ENCODE results near the gene VAMP5. TPM values are rescaled to one million over a fixed set of nuclear protein-coding genes. Genes with fewer than 3 reads are reported as not detected.

VAMP5 gene
- total RNA-seq, 2 donors from 2014 or later, result 27.1 to 42.8 TPM

GRCh38 chr2:85550486-85550885 is 33.7 kb upstream of the VAMP5 start:
- DNase-seq (ENCODE audit: low spot score), result no peak
- Histone ChIP-seq H3K9me3 (no peaks in the 10 kb centered on the region), H3K4me1 (ENCODE audit: control insufficient read depth in 1 of 2, low read depth in 2 of 2) (no peaks in the 10 kb centered on the region), H3K4me3 (no peak overlapping the region), H3K36me3 (peaks cover 42% of the 10 kb centered on the region), H3K27me3 (replicated peaks; ENCODE audit: insufficient read depth) (no peaks in the 10 kb centered on the region), H3K27ac (no peak overlapping the region)
- no peak for TF ChIP-seq CTCF (IDR thresholded peaks at IDR 0.05)
- ATAC-seq (ENCODE audit: insufficient number of reproducible peaks, low FRiP score, low read depth), result no peak

- peak; percentile 52 for DNase-seq (ENCODE audit: low spot score)
- no peaks in the 10 kb centered on the region for H3K27me3 ChIP-seq (replicated peaks; ENCODE audit: insufficient read depth)
- H3K4me3 ChIP-seq, result no peak overlapping the region
- ATAC-seq (ENCODE audit: insufficient number of reproducible peaks, low FRiP score, low read depth), result peak; percentile 38
- H3K9me3 ChIP-seq, result no peaks in the 10 kb centered on the region
- no peak overlapping the region for H3K27ac ChIP-seq
- no peaks in the 10 kb centered on the region for H3K4me1 ChIP-seq (ENCODE audit: control insufficient read depth in 1 of 2, low read depth in 2 of 2)
- TF ChIP-seq CTCF (IDR thresholded peaks at IDR 0.05), result peak; percentile 93
- peaks cover 42% of the 10 kb centered on the region for H3K36me3 ChIP-seq
Observed at GRCh38 chr2:85551698-85552678, 32.2 kb upstream of the VAMP5 start.

GRCh38 chr2:85553184-85553583 is 31.0 kb upstream of the VAMP5 start:
- H3K27me3 ChIP-seq (replicated peaks; ENCODE audit: insufficient read depth), result no peaks in the 10 kb centered on the region
- ATAC-seq (ENCODE audit: insufficient number of reproducible peaks, low FRiP score, low read depth) (no peak), DNase-seq (ENCODE audit: low spot score) (no peak)
- peaks cover 42% of the 10 kb centered on the region for H3K36me3 ChIP-seq
- H3K4me1 ChIP-seq (ENCODE audit: control insufficient read depth in 1 of 2, low read depth in 2 of 2), result no peaks in the 10 kb centered on the region
- no peak for TF ChIP-seq CTCF (IDR thresholded peaks at IDR 0.05)
- no peak overlapping the region for H3K4me3 ChIP-seq
- H3K27ac ChIP-seq, result no peak overlapping the region
- no peaks in the 10 kb centered on the region for H3K9me3 ChIP-seq

GRCh38 chr2:85554980-85555612 is 29.1 kb upstream of the VAMP5 start:
- ATAC-seq (ENCODE audit: insufficient number of reproducible peaks, low FRiP score, low read depth), result no peak
- H3K4me3 ChIP-seq, result no peak overlapping the region
- peaks cover 45% of the 10 kb centered on the region for H3K36me3 ChIP-seq
- H3K27me3 ChIP-seq (replicated peaks; ENCODE audit: insufficient read depth), result no peaks in the 10 kb centered on the region
- H3K9me3 ChIP-seq, result no peaks in the 10 kb centered on the region
- no peak for TF ChIP-seq CTCF (IDR thresholded peaks at IDR 0.05)
- H3K4me1 ChIP-seq (ENCODE audit: control insufficient read depth in 1 of 2, low read depth in 2 of 2), result peaks cover 3 to 7% of the 10 kb centered on the region in 2 donors
- H3K27ac ChIP-seq, result no peak overlapping the region
- no peak for DNase-seq (ENCODE audit: low spot score)

GRCh38 chr2:85557130-85557529 is 27.1 kb upstream of the VAMP5 start:
- H3K4me3 ChIP-seq, result no peak overlapping the region
- no peaks in the 10 kb centered on the region for H3K27me3 ChIP-seq (replicated peaks; ENCODE audit: insufficient read depth)
- TF ChIP-seq CTCF (IDR thresholded peaks at IDR 0.05), result no peak
- H3K27ac ChIP-seq, result no peak overlapping the region
- DNase-seq (ENCODE audit: low spot score) (no peak), ATAC-seq (ENCODE audit: insufficient number of reproducible peaks, low FRiP score, low read depth) (no peak)
- peaks cover 30% of the 10 kb centered on the region for H3K36me3 ChIP-seq
- H3K4me1 ChIP-seq (ENCODE audit: control insufficient read depth in 1 of 2, low read depth in 2 of 2), result peaks cover 9 to 19% of the 10 kb centered on the region in 2 donors
- no peaks in the 10 kb centered on the region for H3K9me3 ChIP-seq

Data from thoracic aorta (tissue), 2 donors.